ENCODE measurements around the gene TK1. TPM values are rescaled to one million over a fixed set of nuclear protein-coding genes. Genes with fewer than 3 reads are reported as not detected.
"Not testable (repeated sequence)": the region's sequence is repeated elsewhere in the genome, so short reads cannot be mapped to it uniquely, and the experiment has no call there.

TK1 gene
- total RNA-seq, 2 experiments from 2014 or later, result 145 to 164 TPM

DNA sequence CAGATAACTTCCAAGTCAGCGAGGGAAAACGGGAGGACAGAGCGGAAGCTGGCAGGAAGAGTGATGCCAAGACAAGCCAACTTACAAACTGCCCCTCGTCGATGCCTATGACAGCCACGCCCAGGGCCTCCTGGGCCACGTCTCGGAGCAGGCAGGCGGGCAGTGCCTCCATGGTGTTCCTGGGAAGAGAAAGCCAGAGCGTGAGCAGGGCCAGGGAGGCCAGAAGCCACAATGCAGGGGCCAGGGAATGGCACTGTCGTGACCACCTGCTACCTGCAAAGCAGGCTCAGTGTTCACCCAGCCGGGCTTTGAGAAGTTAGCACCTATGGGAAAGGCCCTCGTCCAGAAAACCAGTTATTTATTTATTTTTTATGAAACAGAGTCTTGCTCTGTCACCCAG is 4.3 kb downstream of the TK1 start:
- no peak overlapping the region for H3K4me3 Mint-ChIP-seq
- DNase-seq (no peak), ATAC-seq (no peak)
- peaks cover 52% of the 10 kb centered on the region for H3K36me3 Mint-ChIP-seq
- H3K9me3 Mint-ChIP-seq (ENCODE audit: low read depth), result no peaks in the 10 kb centered on the region
- CTCF ChIA-PET, result interaction anchor here (1.2 kb wide), 1 partner anchor 45 kb away, joined by 3 read pairs; no protein-coding TSS in a partner anchor
- H3K4me1 Mint-ChIP-seq, result peaks cover 61% of the 10 kb centered on the region
- H3K27ac Mint-ChIP-seq, result no peak overlapping the region
- H3K27me3 Mint-ChIP-seq, result no peaks in the 10 kb centered on the region

DNA sequence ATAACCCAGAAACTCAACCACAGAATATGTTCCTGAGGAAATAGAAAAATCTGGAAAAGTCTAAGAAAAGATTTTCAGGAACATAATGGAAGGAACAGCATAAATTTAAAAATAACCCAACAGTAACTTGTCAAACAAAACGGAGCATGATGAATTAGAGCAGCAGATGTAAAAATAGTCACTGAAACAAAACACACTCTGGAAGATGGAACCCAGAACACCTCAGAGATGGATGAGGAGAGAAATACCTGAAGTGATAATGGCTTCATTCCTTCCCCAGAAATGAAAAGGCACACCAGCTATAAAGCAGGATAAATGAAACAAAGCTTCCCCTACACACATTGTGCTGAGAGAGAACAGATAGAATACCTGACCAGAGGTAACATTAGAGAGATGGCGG is 6.3 kb downstream of the TK1 start:
- peaks cover 64% of the 10 kb centered on the region for H3K4me1 Mint-ChIP-seq
- CTCF ChIA-PET, result interaction anchor here (2.4 to 9.7 kb wide), 2 partner anchors 10 to 43 kb away, joined by 9 to 75 read pairs; no protein-coding TSS in a partner anchor
- H3K27me3 Mint-ChIP-seq, result no peaks in the 10 kb centered on the region
- H3K27ac Mint-ChIP-seq, result peak overlapping the region; percentile 76
- no peaks in the 10 kb centered on the region for H3K9me3 Mint-ChIP-seq (ENCODE audit: low read depth)
- peaks cover 55% of the 10 kb centered on the region for H3K36me3 Mint-ChIP-seq
- H3K4me3 Mint-ChIP-seq, result peak overlapping the region; percentile 61
- no peak for DNase-seq
- no peak for ATAC-seq

DNA sequence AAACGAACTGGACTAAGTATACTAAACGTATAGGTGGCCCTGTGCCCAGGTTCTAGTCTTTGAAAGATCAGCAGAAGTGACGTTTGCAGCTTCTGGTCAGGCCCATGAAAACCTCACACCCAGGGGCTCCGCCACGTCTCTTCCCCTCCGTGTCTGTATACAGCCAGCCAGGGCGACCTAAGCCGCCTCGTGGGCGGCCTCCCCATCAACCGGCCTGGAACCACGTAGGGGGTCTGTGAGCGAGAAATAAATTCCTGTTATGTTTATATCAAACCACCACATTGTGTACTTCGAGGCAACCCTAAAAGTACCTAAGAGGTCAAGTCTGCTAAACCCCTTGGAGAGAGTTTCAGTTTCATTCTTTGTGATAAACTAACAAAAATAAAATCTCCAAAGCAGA is 6.8 kb downstream of the TK1 start:
- peak; percentile 18 for ATAC-seq
- peaks cover 62% of the 10 kb centered on the region for H3K4me1 Mint-ChIP-seq
- peak overlapping the region; percentile 61 for H3K4me3 Mint-ChIP-seq
- no peak for DNase-seq
- H3K36me3 Mint-ChIP-seq, result peaks cover 54% of the 10 kb centered on the region
- no peaks in the 10 kb centered on the region for H3K9me3 Mint-ChIP-seq (ENCODE audit: low read depth)
- CTCF ChIA-PET, result interaction anchor here (2.2 to 9.7 kb wide), 3 partner anchors 10 to 95 kb away, joined by 7 to 75 read pairs (median 9); no protein-coding TSS in a partner anchor
- no peaks in the 10 kb centered on the region for H3K27me3 Mint-ChIP-seq
- peak overlapping the region; percentile 76 for H3K27ac Mint-ChIP-seq

DNA sequence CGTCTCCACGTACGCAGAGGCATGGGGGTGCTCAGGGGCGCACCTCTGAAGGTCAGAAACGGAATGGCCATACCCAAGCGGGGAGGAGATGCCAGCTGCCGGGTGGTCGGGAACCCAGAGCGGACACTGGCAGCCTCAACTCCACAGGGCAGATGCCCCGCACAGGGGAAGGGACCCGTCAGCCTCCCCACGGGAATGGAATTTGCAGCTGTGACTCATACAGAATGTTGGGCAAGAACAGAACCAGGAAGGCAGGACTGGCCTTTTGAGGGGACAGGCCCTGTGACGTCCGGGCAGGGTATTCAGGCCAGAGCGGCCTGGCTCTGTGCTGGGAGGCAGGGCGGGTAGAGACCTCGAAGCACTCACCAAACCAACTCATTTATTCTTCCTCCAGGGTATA is 7.5 kb downstream of the TK1 start:
- peak overlapping the region; percentile 76 for H3K27ac Mint-ChIP-seq
- DNase-seq, result no peak
- CTCF ChIA-PET, result interaction anchor here (2.2 to 9.7 kb wide), 3 partner anchors 9 to 95 kb away, joined by 7 to 75 read pairs (median 9); no protein-coding TSS in a partner anchor
- no peaks in the 10 kb centered on the region for H3K9me3 Mint-ChIP-seq (ENCODE audit: low read depth)
- H3K4me1 Mint-ChIP-seq, result peaks cover 58% of the 10 kb centered on the region
- ATAC-seq, result no peak
- H3K4me3 Mint-ChIP-seq, result no peak overlapping the region
- H3K36me3 Mint-ChIP-seq, result peaks cover 50% of the 10 kb centered on the region
- H3K27me3 Mint-ChIP-seq, result no peaks in the 10 kb centered on the region

DNA sequence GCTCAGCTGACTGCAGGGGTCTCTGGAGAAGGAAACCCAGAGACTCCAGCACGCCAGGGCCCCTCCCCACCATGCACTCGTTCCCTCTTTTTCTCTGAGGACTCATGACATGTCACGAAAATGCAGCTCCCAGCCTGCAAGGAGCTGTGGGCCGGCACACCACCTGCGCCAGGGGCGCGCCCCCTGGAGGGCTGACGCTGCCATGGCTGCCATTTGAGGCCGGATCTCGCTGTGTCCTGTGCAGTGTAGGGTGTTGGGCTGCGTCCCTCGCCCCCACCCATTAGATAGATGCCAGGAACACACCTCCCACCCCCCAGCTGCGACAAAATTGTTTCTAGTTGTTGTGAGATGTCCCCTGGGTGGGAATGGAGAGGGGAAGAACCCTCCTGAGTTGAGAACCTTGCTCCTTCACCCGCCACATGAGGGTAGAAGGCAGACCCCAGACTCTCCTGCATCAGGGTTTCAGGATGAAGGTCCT is 10.3 kb downstream of the TK1 start:
- no peaks in the 10 kb centered on the region for H3K9me3 Mint-ChIP-seq (ENCODE audit: low read depth)
- H3K27ac Mint-ChIP-seq, result no peak overlapping the region
- CTCF ChIA-PET, result interaction anchor here (0.6 to 9.7 kb wide), 29 partner anchors 9 to 163 kb away, joined by 3 to 75 read pairs (median 4); partner anchors contain the start of genes AFMID, TK1, TMC6 and TMC8
- DNase-seq (peak; percentile 76), ATAC-seq (peak; percentile 87)
- no peaks in the 10 kb centered on the region for H3K27me3 Mint-ChIP-seq
- H3K36me3 Mint-ChIP-seq, result peaks cover 50% of the 10 kb centered on the region
- H3K4me3 Mint-ChIP-seq, result no peak overlapping the region
- H3K4me1 Mint-ChIP-seq, result peaks cover 69% of the 10 kb centered on the region

DNA sequence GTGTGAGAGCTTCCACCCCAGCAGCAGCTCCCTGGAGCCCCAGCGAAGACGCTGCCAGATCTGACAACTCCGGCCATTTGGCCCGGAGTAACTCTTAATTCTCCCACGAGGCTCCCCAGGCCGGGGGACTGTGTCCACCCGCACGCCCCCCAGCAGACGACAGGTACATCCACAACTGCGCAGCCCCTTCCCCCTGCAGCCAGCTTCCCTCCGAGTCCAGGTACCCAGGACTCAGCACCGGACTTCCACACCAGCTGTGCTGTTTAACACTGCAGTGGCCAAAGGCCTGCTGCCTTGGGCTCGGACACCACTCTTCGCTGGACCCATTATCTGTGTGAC is 11.2 kb downstream of the TK1 start:
- H3K4me3 Mint-ChIP-seq, result no peak overlapping the region
- no peak overlapping the region for H3K27ac Mint-ChIP-seq
- H3K27me3 Mint-ChIP-seq, result no peaks in the 10 kb centered on the region
- DNase-seq (no peak), ATAC-seq (no peak)
- no peaks in the 10 kb centered on the region for H3K9me3 Mint-ChIP-seq (ENCODE audit: low read depth)
- CTCF ChIA-PET, result interaction anchor here (0.9 to 9.7 kb wide), 11 partner anchors 10 to 162 kb away, joined by 3 to 75 read pairs (median 7); partner anchors contain the start of genes TK1 and TMC6
- peaks cover 70% of the 10 kb centered on the region for H3K4me1 Mint-ChIP-seq
- H3K36me3 Mint-ChIP-seq, result peaks cover 46% of the 10 kb centered on the region

DNA sequence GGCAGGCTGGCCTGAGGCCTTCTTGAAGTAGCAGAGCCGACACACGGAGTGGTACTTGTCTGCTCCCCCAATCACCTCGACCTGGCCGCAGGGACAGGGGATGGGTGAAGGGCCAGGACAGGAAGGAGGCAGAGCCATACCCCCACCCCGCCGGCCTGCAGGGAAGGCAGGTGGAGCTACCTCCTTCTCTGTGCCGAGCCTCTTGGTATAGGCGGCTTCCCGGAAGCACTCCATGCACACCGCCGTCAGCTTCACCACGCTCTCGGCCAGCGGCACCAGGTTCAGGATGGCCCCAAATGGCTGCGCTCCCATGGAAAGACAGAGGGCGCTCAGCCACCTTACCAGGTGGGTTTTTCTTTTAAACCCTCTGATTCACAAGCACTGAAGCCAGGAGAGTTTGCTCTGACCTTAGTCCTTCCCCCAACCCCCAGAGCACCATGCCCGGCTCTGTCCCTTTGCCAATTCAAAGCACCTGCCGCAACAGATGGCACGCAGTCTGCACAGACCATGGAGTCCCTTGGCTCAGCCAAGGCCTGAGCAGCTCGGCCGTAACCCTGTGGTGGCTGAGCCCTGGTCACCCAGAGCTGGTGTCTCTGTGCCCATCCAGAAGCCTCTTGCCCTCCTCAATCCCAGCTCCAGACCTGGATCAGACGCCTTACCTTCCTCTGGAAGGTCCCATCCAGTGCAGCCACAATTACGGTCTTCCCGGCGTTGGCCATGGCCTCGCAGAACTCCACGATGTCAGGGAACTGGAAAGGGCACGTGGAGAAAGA is 11.8 kb downstream of the TK1 start:
- Mint-ChIP-seq H3K36me3 (peaks cover 41% of the 10 kb centered on the region), H3K27ac (no peak overlapping the region)

DNA sequence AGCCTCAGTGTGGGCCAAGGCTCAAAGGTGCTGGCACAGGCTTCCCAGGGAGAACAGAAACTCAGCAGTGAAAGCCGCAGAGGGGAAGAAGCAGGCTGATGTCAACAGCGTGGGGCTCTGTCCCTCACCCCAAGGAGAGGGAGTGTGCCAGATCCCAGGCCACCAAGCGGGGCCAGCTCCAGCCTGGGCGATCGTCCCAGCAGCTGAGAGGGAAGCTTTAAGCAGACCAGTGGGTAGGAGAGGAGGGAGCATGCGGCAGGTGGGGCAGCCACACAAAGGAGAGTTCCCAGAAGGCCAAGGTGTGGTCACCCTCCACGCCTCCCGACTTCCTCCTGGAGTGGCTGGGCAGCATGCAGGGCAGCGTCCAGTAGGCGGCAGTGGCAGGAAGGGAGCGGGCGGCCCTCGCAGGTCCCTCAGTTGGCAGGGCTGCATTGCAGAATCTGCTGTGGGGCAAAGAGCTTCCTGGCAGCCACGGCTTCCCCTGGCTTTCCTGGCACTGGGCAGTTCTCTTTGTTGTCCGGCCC is 12.4 kb downstream of the TK1 start:
- Mint-ChIP-seq H3K4me3 (no peak overlapping the region), H3K4me1 (peaks cover 67% of the 10 kb centered on the region), H3K9me3 (ENCODE audit: low read depth) (no peaks in the 10 kb centered on the region), H3K27ac (peak overlapping the region; percentile 84), H3K36me3 (peaks cover 36% of the 10 kb centered on the region), H3K27me3 (no peaks in the 10 kb centered on the region)
- DNase-seq (no peak), ATAC-seq (no peak)
- CTCF ChIA-PET, result interaction anchor here (1.2 to 9.7 kb wide), 3 partner anchors 37 to 90 kb away, joined by 4 to 75 read pairs (median 6); no protein-coding TSS in a partner anchor

More for the DNA sequence above, 11.8 kb downstream of the TK1 start:
- CTCF ChIA-PET, result interaction anchor here (0.9 to 9.7 kb wide), 6 partner anchors 10 to 90 kb away, joined by 4 to 75 read pairs (median 8); partner anchors contain the start of gene TK1
- Mint-ChIP-seq H3K27me3 (no peaks in the 10 kb centered on the region), H3K4me3 (no peak overlapping the region), H3K4me1 (peaks cover 67% of the 10 kb centered on the region), H3K9me3 (ENCODE audit: low read depth) (no peaks in the 10 kb centered on the region)
- DNase-seq (no peak), ATAC-seq (no peak)

DNA sequence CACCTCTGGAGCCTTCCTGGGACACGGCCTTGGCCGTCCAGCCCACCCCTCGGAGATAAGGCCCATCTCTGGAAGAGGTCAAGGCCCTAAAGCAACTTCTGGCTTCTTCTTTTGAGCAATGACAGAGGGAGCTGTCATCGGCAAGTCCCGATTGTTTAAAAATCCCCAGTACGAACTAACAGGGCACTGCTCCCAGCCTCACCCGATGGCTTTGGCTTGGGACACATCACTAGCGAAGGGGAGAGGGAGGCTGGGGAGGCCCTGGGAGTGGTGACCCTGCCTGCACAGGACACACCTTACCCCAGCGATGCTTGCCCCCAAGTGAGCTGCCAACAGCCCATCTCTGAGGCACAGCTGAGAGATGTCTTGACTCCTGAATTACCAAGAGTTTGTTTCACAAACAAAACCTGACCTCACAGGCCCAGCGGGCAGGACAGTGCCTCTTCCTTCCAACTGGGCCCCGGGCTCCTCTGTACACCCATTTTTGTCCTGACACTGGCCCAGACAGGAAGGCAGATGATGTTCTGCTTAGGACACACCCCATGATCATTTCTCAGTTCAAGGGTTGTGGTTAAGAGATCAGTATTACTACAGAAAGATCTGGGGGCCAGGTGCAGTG is 13.6 kb downstream of the TK1 start:
- Mint-ChIP-seq H3K36me3 (peaks cover 24% of the 10 kb centered on the region), H3K27me3 (no peaks in the 10 kb centered on the region), H3K4me3 (no peak overlapping the region), H3K9me3 (ENCODE audit: low read depth) (no peaks in the 10 kb centered on the region), H3K4me1 (peaks cover 64% of the 10 kb centered on the region), H3K27ac (peak overlapping the region; percentile 84)
- ATAC-seq (peak; percentile 40), DNase-seq (peak; percentile 61)
- CTCF ChIA-PET, result interaction anchor here (0.7 to 9.7 kb wide), 4 partner anchors 24 to 60 kb away, joined by 3 to 75 read pairs (median 4); no protein-coding TSS in a partner anchor

DNA sequence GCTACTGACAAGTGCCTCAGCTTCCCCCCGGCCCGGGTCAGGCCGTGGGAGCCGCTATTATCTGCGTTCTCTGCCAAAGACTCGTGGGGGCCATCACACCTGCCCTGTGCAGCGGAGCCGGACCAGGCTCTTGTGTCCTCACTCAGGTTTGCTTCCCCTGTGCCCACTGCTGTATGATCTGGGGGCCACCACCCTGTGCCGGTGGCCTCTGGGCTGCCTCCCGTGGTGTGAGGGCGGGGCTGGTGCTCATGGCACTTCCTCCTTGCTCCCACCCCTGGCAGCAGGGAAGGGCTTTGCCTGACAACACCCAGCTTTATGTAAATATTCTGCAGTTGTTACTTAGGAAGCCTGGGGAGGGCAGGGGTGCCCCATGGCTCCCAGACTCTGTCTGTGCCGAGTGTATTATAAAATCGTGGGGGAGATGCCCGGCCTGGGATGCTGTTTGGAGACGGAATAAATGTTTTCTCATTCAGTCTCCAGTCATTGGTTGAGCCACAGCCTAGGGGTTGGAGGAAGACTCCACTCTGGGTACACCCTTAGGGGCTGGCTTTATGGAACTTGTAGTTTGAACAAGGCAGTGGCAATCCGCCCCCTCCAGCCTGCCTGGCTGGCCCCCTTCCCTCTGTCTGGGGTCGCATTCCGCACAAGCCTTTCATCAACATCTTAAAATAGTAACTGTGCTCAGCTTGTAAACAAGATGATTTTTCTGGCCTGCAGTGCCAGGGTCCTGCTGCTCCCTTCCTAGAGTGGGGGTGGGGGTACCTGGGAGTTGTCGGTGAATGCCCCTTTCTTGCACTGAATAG is 14.4 kb downstream of the TK1 start:
- CTCF ChIA-PET, result interaction anchor here (0.7 to 9.7 kb wide), 5 partner anchors 23 to 60 kb away, joined by 3 to 75 read pairs (median 4); no protein-coding TSS in a partner anchor
- Mint-ChIP-seq H3K4me3 (no peak overlapping the region), H3K27me3 (no peaks in the 10 kb centered on the region), H3K27ac (peak overlapping the region; percentile 84), H3K9me3 (ENCODE audit: low read depth) (no peaks in the 10 kb centered on the region), H3K36me3 (peaks cover 24% of the 10 kb centered on the region), H3K4me1 (peaks cover 64% of the 10 kb centered on the region)
- DNase-seq (no peak), ATAC-seq (no peak)

DNA sequence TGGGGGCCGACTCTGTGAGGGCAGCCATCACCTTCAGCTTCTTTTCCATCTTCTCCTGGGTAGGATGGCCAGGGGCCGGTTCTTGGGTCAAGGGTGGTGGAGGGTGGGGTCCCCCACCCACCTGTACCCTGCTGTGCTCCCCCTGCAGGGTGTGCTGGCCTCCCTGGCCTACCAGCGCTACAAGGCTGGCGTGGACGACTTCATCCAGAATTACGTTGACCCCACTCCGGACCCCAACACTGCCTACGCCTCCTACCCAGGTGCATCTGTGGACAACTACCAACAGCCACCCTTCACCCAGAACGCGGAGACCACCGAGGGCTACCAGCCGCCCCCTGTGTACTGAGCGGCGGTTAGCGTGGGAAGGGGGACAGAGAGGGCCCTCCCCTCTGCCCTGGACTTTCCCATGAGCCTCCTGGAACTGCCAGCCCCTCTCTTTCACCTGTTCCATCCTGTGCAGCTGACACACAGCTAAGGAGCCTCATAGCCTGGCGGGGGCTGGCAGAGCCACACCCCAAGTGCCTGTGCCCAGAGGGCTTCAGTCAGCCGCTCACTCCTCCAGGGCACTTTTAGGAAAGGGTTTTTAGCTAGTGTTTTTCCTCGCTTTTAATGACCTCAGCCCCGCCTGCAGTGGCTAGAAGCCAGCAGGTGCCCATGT is 15.1 kb downstream of the TK1 start:
- Mint-ChIP-seq H3K36me3 (peaks cover 24% of the 10 kb centered on the region), H3K4me1 (peaks cover 60% of the 10 kb centered on the region)
- CTCF ChIA-PET, result interaction anchor here (1.4 to 9.7 kb wide), 4 partner anchors 8 to 59 kb away, joined by 3 to 75 read pairs (median 7); no protein-coding TSS in a partner anchor
- H3K4me3 Mint-ChIP-seq; ATAC-seq; H3K27me3 Mint-ChIP-seq; DNase-seq; H3K9me3 Mint-ChIP-seq (ENCODE audit: low read depth); H3K27ac Mint-ChIP-seq: not testable (repeated sequence)

All from activated CD8-positive, alpha-beta memory T cell treated with anti-CD3 and anti-CD28 coated beads, Interleukin-2, amount 10 ng/mL, durations not matched to agents 7 days and 5 days (primary cell).